Colon (tissue), 2 donors: ENCODE data around the gene TCEA2.

ENCODE experiments used
- FAIRE-seq: peaks from 2 replicates; lab custom pipeline; 2012; peaks lifted over from hg19 to GRCh38; lab: Jason Lieb, UNC
- donor health status: control.
- donor health status: control.

Gene TCEA2

GRCh38 chr20:64062596-64063388, at the start of gene TCEA2:
Gene TCEA2, plus strand, starts transcription at chr20:64063198. Its CDS starts 115 bp downstream, at chr20:64063313.
- no peak for FAIRE-seq

GRCh38 chr20:64015635-64016034, 47.4 kb upstream of the TCEA2 start:
- FAIRE-seq, result no peak

- FAIRE-seq, result no peak
Observed at GRCh38 chr20:64021124-64021975, 41.6 kb upstream of the TCEA2 start.

- no peak for FAIRE-seq
Observed at GRCh38 chr20:64022671-64023360, 40.2 kb upstream of the TCEA2 start.

GRCh38 chr20:64023361-64024140, 39.4 kb upstream of the TCEA2 start:
- FAIRE-seq, result no peak

- FAIRE-seq, result no peak
Observed at GRCh38 chr20:64024141-64024990, 38.6 kb upstream of the TCEA2 start.

- no peak for FAIRE-seq
Observed at GRCh38 chr20:64025101-64025825, 37.7 kb upstream of the TCEA2 start.

- FAIRE-seq, result no peak
Observed at GRCh38 chr20:64025826-64026412, 37.1 kb upstream of the TCEA2 start.

- no peak for FAIRE-seq
Observed at GRCh38 chr20:64027981-64028685, 34.9 kb upstream of the TCEA2 start.

GRCh38 chr20:64029293-64030117, 33.5 kb upstream of the TCEA2 start:
- no peak for FAIRE-seq

GRCh38 chr20:64030371-64031134, 32.4 kb upstream of the TCEA2 start:
- no peak for FAIRE-seq

- no peak for FAIRE-seq
Observed at GRCh38 chr20:64031822-64032314, 31.1 kb upstream of the TCEA2 start.

- no peak for FAIRE-seq
Observed at GRCh38 chr20:64032706-64033624, 30.0 kb upstream of the TCEA2 start.

GRCh38 chr20:64033981-64034493, 29.0 kb upstream of the TCEA2 start:
- FAIRE-seq, result no peak

- FAIRE-seq, result no peak
Observed at GRCh38 chr20:64035066-64035932, 27.7 kb upstream of the TCEA2 start.
